ENCODE results near the gene NOP14. TPM values are rescaled to one million over a fixed set of nuclear protein-coding genes. Genes with fewer than 3 reads are reported as not detected.

The NOP14 gene
- total RNA-seq, 1 experiment from 2014 or later, result 50.1 TPM

GRCh38 chr4:2947926-2948325 lies 15.3 kb downstream of the NOP14 start:
- no peak overlapping the region for H3K4me2 ChIP-seq (ENCODE audit: insufficient read depth, insufficient read length, low read length)
- no peak overlapping the region for H3T11ph ChIP-seq (ENCODE audit: low read length)
- no peak overlapping the region for H3K27ac ChIP-seq (ENCODE audit: insufficient read length, low read depth, low read length)
- Mint-ChIP-seq H3K9me3 (no peaks in the 10 kb centered on the region), H3K27ac (no peak overlapping the region), H3K4me1 (no peaks in the 10 kb centered on the region), H3K27me3 (ENCODE audit: low read depth) (no peaks in the 10 kb centered on the region), H3K4me3 (no peak overlapping the region), H3K36me3 (ENCODE audit: insufficient read depth in 1 of 3, low read depth in 3 of 3) (peaks cover 74 to 94% (median 92%) of the 10 kb centered on the region in 3 experiments)
- no peaks in the 10 kb centered on the region for H3K27me3 ChIP-seq (ENCODE audit: insufficient read depth, low read length)
- H3K23me2 ChIP-seq (ENCODE audit: insufficient read length, low read depth, low read length, poor library complexity, severe bottlenecking), result no peaks in the 10 kb centered on the region
- H2BK20ac ChIP-seq (ENCODE audit: low read depth, low read length, poor library complexity, severe bottlenecking), result no peak overlapping the region
- no peak overlapping the region for H3K56ac ChIP-seq (ENCODE audit: insufficient read length, low read depth, low read length)
- H3K79me2 ChIP-seq (ENCODE audit: insufficient read depth, low read length), result no peaks in the 10 kb centered on the region
- no peak overlapping the region for H4K8ac ChIP-seq (replicated peaks; ENCODE audit: insufficient read length, low read depth, low read length)
- H3K14ac ChIP-seq (ENCODE audit: insufficient read depth, low read length), result no peak overlapping the region
- H3K4me1 ChIP-seq (ENCODE audit: insufficient read depth, low read length), result no peaks in the 10 kb centered on the region
- no peak overlapping the region for H2BK120ac ChIP-seq (ENCODE audit: low read depth, low read length, poor library complexity, severe bottlenecking)
- no peaks in the 10 kb centered on the region for H3K79me1 ChIP-seq (ENCODE audit: insufficient read depth, low read depth, low read length, poor library complexity, severe bottlenecking)
- no peak overlapping the region for H3K9ac ChIP-seq (ENCODE audit: extremely low read depth, insufficient read length, low read length)
- H2BK5ac ChIP-seq (ENCODE audit: insufficient read length, low read length), result no peak overlapping the region
- H2AK5ac ChIP-seq (ENCODE audit: insufficient read length, low read length), result no peak overlapping the region
- no peak overlapping the region for H4K91ac ChIP-seq (ENCODE audit: insufficient read length, low read depth, low read length)
- no peak overlapping the region for H2BK12ac ChIP-seq (ENCODE audit: insufficient read length, low read depth, low read length)
- no peak overlapping the region for H2BK15ac ChIP-seq (ENCODE audit: low read depth, low read length)
- no peak overlapping the region for H3K4ac ChIP-seq (ENCODE audit: low read depth, low read length)
- H2AFZ ChIP-seq (ENCODE audit: low read length), result no peak overlapping the region
- WGBS (ENCODE audit: extremely low coverage, insufficient read length, low lambda C conversion rate), result no CpG with 5 or more reads among the region's 11 CpGs
- DNase-seq, result no peak
- H4K20me1 ChIP-seq (ENCODE audit: control insufficient read depth, insufficient read depth, insufficient read length), result no peaks in the 10 kb centered on the region
- no peak overlapping the region for H3K23ac ChIP-seq (ENCODE audit: insufficient read length, low read depth, low read length)
- TF ChIP-seq CTCF (conservative IDR thresholded peaks at IDR 0.05), result no peak
- H4K5ac ChIP-seq (ENCODE audit: insufficient read length, low read depth, low read length), result no peak overlapping the region
- H3K9me3 ChIP-seq (ENCODE audit: control insufficient read depth, low read depth, low read length), result no peaks in the 10 kb centered on the region
- H3K18ac ChIP-seq (ENCODE audit: insufficient read length, low read depth, low read length), result no peak overlapping the region

Data from H9 (cell line).